ENCODE data around the gene PABPN1L. TPM values are rescaled to one million over a fixed set of nuclear protein-coding genes. Genes with fewer than 3 reads are reported as not detected.
"Not testable (repeated sequence)": the region's sequence is repeated elsewhere in the genome, so short reads cannot be mapped to it uniquely, and the experiment has no call there.

The PABPN1L gene
- total and polyA plus RNA-seq, 4 experiments from 2014 or later, result not detected

DNA sequence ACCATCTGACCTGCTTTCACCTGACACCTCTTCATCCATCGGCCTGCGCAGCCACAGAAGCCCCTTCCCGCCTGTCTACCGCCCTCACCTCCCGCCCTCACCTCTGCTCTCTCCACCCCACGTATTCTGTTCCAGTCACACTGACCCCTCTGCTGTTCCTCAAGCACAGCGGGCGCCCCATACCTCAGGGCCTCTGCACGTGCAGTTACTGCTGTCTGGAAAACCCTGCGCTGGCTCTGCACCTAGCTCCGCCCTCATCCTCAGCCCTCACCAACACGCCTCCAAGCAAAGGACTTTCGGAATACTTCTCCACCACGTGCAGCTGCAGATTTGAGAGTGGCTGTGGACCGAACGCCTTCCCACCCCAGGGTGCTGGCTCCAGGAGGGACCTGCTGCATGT is 24.6 kb upstream of the PABPN1L start:
- H3K9me3 Mint-ChIP-seq, result no peaks in the 10 kb centered on the region
- no peaks in the 10 kb centered on the region for H3K27me3 ChIP-seq (ENCODE audit: insufficient read depth, low read length)
- no peak overlapping the region for H3K27ac ChIP-seq (ENCODE audit: low read depth, low read length)
- no peak overlapping the region for H3K4me3 Mint-ChIP-seq
- intact Hi-C loops (cut with micrococcal nuclease), result no loop called here
- H3K9me3 ChIP-seq (ENCODE audit: control insufficient read depth in 1 of 2, low read length in 2 of 2), result no peaks in the 10 kb centered on the region
- ChIA-PET POLR2A (ENCODE audit: partially characterized antibody) (no interaction called here), CTCF (ENCODE audit: partially characterized antibody) (no interaction called here)
- no peak overlapping the region for H3K4me3 ChIP-seq (ENCODE audit: low read length in 2 of 2)
- H3K36me3 Mint-ChIP-seq, result no peaks in the 10 kb centered on the region
- no peaks in the 10 kb centered on the region for H3K36me3 ChIP-seq (ENCODE audit: insufficient read depth, low read length)
- no peak overlapping the region for H3K27ac Mint-ChIP-seq
- no peak for DNase-seq
- no peaks in the 10 kb centered on the region for H3K27me3 Mint-ChIP-seq
- H3K4me1 Mint-ChIP-seq, result no peaks in the 10 kb centered on the region
- H3K4me1 ChIP-seq (ENCODE audit: insufficient read depth, low read length), result no peaks in the 10 kb centered on the region

DNA sequence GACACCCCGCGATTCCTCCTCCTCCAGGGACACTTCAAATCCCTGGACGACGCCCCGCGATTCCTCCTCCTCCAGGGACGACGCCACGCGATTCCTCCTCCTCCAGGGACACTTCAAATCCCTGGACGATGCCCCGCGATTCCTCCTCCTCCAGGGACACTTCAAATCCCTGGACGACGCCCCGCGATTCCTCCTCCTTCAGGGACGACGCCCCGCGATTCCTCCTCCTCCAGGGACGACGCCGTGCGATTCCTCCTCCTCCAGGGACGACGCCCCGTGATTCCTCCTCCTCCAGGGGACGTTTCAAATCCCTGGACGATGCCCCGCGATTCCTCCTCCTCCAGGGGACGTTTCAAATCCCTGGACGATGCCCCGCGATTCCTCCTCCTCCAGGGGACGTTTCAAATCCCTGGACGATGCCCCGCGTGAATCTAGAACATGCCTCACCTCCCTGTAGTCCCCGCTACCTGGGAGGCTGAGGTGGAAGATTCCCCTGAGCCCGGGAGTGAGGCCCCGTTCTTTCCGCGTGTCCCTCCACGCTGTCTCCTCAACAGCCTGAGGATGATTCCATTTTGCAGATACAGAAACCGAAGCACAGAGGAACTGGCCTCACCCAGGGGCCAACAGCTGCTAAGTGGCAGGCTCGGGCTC is 23.4 kb upstream of the PABPN1L start:
- H3K27ac Mint-ChIP-seq, result not testable (repeated sequence)

DNA sequence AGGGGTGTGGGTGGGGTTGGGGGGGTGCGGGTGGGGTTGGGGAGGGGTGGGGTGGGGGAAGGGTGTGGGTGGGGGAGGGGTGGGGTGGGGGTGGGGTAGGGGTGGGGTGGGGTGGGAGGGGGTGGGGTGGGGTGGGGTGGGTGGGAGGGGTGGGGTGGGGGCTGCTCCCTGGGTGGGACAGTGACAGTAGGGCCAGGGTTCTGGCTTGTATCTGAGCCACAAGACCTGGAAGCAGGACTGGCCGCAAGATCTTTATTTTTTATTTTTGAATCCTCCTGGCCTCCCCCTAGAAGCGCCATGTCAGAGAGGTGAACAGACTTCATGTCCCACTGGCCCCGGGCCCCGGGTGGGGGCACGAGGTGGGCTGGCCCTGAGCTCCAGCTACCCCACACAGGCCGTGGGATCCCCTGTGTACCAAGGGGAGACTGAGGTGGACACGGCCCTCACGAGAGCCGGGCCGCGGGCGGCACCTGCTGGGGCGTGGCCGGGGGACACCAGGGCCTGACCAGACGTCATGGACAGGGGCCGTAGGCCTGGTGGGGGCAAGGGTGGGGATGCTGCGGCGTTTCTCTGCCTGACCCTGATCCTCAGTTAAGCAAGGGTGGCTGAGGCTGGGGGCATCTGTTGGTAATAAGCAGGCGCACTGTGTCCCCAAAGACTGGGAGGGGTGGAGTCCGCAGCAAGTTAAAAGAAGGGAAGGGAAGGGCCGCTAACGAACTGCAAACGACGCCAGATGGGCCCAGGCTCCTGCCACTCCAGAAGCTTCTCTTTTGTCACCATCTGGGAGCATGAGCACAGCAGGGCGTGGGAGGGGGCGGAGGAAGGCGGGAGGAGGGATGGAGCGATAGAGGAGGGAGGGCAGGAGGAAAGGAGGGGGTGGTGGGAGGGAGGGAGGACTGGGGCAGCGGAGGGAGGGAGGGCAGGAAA is 22.3 kb upstream of the PABPN1L start:
- Histone ChIP-seq H3K27ac (ENCODE audit: low read depth, low read length) (no peak overlapping the region), H3K36me3 (ENCODE audit: insufficient read depth, low read length) (no peaks in the 10 kb centered on the region), H3K27me3 (ENCODE audit: insufficient read depth, low read length) (no peaks in the 10 kb centered on the region), H3K4me3 (ENCODE audit: low read length in 2 of 2) (no peak overlapping the region), H3K4me1 (ENCODE audit: insufficient read depth, low read length) (no peaks in the 10 kb centered on the region), H3K9me3 (ENCODE audit: control insufficient read depth in 1 of 2, low read length in 2 of 2) (no peaks in the 10 kb centered on the region)
- no peak for DNase-seq
- POLR2A ChIA-PET (ENCODE audit: partially characterized antibody), result no interaction called here
- CTCF ChIA-PET (ENCODE audit: partially characterized antibody), result no interaction called here
- H3K27ac Mint-ChIP-seq, result no peak overlapping the region
- no peak overlapping the region for H3K4me3 Mint-ChIP-seq
- intact Hi-C loops (cut with micrococcal nuclease), result no loop called here
- H3K4me1 Mint-ChIP-seq, result no peaks in the 10 kb centered on the region
- no peaks in the 10 kb centered on the region for H3K27me3 Mint-ChIP-seq
- no peaks in the 10 kb centered on the region for H3K36me3 Mint-ChIP-seq
- no peaks in the 10 kb centered on the region for H3K9me3 Mint-ChIP-seq

More for the DNA sequence above, 23.4 kb upstream of the PABPN1L start:
- H3K36me3 Mint-ChIP-seq; H3K36me3 ChIP-seq (ENCODE audit: insufficient read depth, low read length); H3K27ac ChIP-seq (ENCODE audit: low read depth, low read length); intact Hi-C loops (cut with micrococcal nuclease); H3K4me3 ChIP-seq (ENCODE audit: low read length in 2 of 2); H3K4me1 ChIP-seq (ENCODE audit: insufficient read depth, low read length); CTCF ChIA-PET (ENCODE audit: partially characterized antibody); H3K4me3 Mint-ChIP-seq; DNase-seq; H3K27me3 Mint-ChIP-seq; POLR2A ChIA-PET (ENCODE audit: partially characterized antibody); H3K9me3 Mint-ChIP-seq; H3K9me3 ChIP-seq (ENCODE audit: control insufficient read depth in 1 of 2, low read length in 2 of 2); H3K27me3 ChIP-seq (ENCODE audit: insufficient read depth, low read length); H3K4me1 Mint-ChIP-seq: not testable (repeated sequence)

DNA sequence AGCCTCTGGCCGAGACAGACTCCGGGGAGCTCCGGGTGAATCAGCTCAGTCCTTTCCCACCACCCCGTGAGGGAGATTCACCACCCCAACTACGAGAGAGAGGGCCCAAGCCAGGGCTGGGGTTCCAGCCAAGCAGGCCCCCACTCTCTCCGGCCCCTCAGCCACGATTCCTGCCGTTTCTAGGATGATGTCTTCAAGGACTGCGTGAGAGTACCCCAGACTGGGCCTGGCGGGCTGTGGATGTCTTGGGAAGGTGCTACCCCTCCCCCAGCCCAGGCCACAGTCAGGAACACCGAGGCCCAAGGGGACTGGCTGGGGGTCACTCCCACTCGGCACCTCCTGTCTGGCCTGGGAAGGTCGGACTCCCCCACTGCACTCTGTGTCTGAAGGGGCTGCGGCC is 21.6 kb upstream of the PABPN1L start:
- no peak for DNase-seq
- Mint-ChIP-seq H3K4me3 (no peak overlapping the region), H3K9me3 (no peaks in the 10 kb centered on the region), H3K4me1 (no peaks in the 10 kb centered on the region), H3K27me3 (no peaks in the 10 kb centered on the region), H3K27ac (no peak overlapping the region), H3K36me3 (no peaks in the 10 kb centered on the region)
- Histone ChIP-seq H3K27me3 (ENCODE audit: insufficient read depth, low read length) (no peaks in the 10 kb centered on the region), H3K36me3 (ENCODE audit: insufficient read depth, low read length) (no peaks in the 10 kb centered on the region), H3K4me3 (ENCODE audit: low read length in 2 of 2) (no peak overlapping the region), H3K27ac (ENCODE audit: low read depth, low read length) (no peak overlapping the region), H3K9me3 (ENCODE audit: control insufficient read depth in 1 of 2, low read length in 2 of 2) (no peaks in the 10 kb centered on the region), H3K4me1 (ENCODE audit: insufficient read depth, low read length) (no peaks in the 10 kb centered on the region)
- CTCF ChIA-PET (ENCODE audit: partially characterized antibody), result no interaction called here
- POLR2A ChIA-PET (ENCODE audit: partially characterized antibody), result no interaction called here
- intact Hi-C loops (cut with micrococcal nuclease), result no loop called here

DNA sequence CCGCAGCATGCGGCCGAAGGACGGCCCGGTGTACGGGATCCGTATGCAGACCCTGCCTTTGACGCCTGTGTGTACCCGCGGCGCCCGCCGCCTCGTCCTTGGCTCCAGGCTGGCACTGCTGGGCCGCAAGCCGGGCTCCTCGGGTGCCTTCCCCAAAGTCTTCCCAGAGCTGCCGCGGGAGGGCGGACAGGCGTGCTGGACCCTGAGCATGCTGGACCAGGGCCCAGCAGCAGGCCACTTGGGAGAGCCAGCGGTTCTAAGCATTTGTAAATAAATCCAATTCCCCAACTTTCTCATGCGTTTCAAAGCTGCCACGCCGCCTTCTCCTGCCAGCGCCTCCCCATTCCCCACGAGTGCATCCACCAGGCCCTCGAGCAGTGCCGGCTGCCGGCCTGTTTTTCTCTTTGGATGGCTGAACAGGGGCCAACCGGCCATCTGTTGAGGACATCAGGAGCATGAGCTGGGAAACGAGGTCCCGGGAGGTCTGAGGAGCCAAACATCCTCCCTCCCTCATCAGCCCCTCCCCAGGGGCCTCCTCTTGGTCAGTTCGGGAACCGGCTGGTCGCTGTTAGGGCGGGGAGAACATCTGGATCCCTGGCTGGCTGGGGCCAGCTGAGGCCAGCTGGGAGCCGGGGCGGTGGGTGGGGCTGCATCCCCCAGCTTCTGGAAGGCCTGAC is 20.5 kb upstream of the PABPN1L start:
- H3K4me1 Mint-ChIP-seq, result peaks cover 2 to 6% (median 4%) of the 10 kb centered on the region in 4 donors
- H3K4me3 Mint-ChIP-seq, result no peak overlapping the region
- POLR2A ChIA-PET (ENCODE audit: partially characterized antibody), result no interaction called here
- Histone ChIP-seq H3K9me3 (ENCODE audit: control insufficient read depth in 1 of 2, low read length in 2 of 2) (no peaks in the 10 kb centered on the region), H3K4me3 (ENCODE audit: low read length in 2 of 2) (no peak overlapping the region), H3K36me3 (ENCODE audit: insufficient read depth, low read length) (no peaks in the 10 kb centered on the region), H3K4me1 (ENCODE audit: insufficient read depth, low read length) (no peaks in the 10 kb centered on the region), H3K27me3 (ENCODE audit: insufficient read depth, low read length) (no peaks in the 10 kb centered on the region), H3K27ac (ENCODE audit: low read depth, low read length) (no peak overlapping the region)
- CTCF ChIA-PET (ENCODE audit: partially characterized antibody), result no interaction called here
- intact Hi-C loops (cut with micrococcal nuclease), result no loop called here
- no peaks in the 10 kb centered on the region for H3K27me3 Mint-ChIP-seq
- H3K27ac Mint-ChIP-seq, result no peak overlapping the region
- H3K36me3 Mint-ChIP-seq, result no peaks in the 10 kb centered on the region
- DNase-seq, result no peak
- H3K9me3 Mint-ChIP-seq, result peaks cover 0 to 1% (median 0%) of the 10 kb centered on the region in 8 donors

DNA sequence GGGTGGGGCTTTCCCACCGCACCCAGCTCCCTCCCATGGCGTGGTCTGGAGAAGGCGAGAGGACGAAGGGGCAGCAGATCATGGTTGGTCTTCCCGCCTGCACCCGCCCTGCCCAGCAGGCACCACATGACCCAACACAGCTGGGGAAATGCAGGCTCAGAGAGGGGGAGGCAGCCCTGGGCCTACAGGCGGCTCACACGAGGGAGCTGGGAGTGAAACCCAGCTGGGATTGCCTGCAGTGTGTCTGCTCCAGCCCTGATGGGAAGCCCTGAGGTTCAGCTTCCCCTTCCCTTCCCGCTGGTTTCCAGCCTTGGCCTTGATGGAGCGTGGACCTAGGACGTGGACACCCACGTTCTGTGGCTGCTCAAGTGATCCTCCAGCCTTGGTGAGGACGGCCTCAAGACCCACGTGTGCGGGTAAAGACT is 20.0 kb upstream of the PABPN1L start:
- ChIA-PET POLR2A (ENCODE audit: partially characterized antibody) (no interaction called here), CTCF (ENCODE audit: partially characterized antibody) (no interaction called here)
- peaks cover 2 to 6% (median 4%) of the 10 kb centered on the region in 4 donors for H3K4me1 Mint-ChIP-seq
- peaks cover 0 to 1% (median 0%) of the 10 kb centered on the region in 8 donors for H3K9me3 Mint-ChIP-seq
- no peaks in the 10 kb centered on the region for H3K36me3 Mint-ChIP-seq
- no peak overlapping the region for H3K4me3 Mint-ChIP-seq
- H3K4me1 ChIP-seq (ENCODE audit: insufficient read depth, low read length), result no peaks in the 10 kb centered on the region
- no peaks in the 10 kb centered on the region for H3K36me3 ChIP-seq (ENCODE audit: insufficient read depth, low read length)
- no peak for DNase-seq
- H3K27me3 Mint-ChIP-seq, result no peaks in the 10 kb centered on the region
- no peaks in the 10 kb centered on the region for H3K27me3 ChIP-seq (ENCODE audit: insufficient read depth, low read length)
- no peak overlapping the region for H3K27ac Mint-ChIP-seq
- no peaks in the 10 kb centered on the region for H3K9me3 ChIP-seq (ENCODE audit: control insufficient read depth in 1 of 2, low read length in 2 of 2)
- intact Hi-C loops (cut with micrococcal nuclease), result no loop called here
- no peak overlapping the region for H3K27ac ChIP-seq (ENCODE audit: low read depth, low read length)
- no peak overlapping the region for H3K4me3 ChIP-seq (ENCODE audit: low read length in 2 of 2)

DNA sequence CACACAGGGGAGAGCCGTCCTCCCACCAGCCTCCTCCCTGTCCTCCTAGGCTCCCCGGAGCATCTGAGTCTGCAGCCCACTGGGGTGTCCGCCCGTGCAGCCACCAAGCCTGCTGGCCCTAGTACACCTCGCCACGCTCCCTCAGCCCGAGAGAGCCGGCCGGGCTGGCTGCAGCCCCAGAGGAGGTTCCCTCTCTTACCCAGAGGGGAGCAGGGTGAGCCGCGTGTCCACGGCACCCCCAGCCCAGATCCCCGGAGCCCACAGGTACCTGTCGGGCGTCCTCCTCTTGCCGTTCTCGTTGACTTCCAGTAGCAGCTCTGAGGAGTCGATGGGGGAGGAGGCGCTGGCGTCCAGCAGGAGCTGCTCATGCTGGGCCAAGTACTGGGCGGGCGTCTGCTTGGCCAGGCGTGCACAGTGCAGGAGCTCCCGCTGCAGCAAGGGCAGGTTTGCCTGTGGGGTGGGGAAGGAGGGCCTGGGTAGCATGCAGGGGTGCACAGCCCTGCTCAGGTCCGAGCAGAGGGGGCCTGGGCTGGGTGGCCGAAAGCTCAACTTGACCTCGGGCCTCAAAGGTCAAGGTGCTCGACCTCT is 19.3 kb upstream of the PABPN1L start:
- intact Hi-C loops (cut with micrococcal nuclease), result no loop called here
- no peaks in the 10 kb centered on the region for H3K4me1 ChIP-seq (ENCODE audit: insufficient read depth, low read length)
- H3K27ac Mint-ChIP-seq, result no peak overlapping the region
- DNase-seq, result no peak
- H3K27me3 ChIP-seq (ENCODE audit: insufficient read depth, low read length), result no peaks in the 10 kb centered on the region
- no peaks in the 10 kb centered on the region for H3K36me3 Mint-ChIP-seq
- H3K36me3 ChIP-seq (ENCODE audit: insufficient read depth, low read length), result no peaks in the 10 kb centered on the region
- no peaks in the 10 kb centered on the region for H3K27me3 Mint-ChIP-seq
- peaks cover 0 to 1% (median 0%) of the 10 kb centered on the region in 8 donors for H3K9me3 Mint-ChIP-seq
- POLR2A ChIA-PET (ENCODE audit: partially characterized antibody), result no interaction called here
- H3K4me3 Mint-ChIP-seq, result no peak overlapping the region
- no peak overlapping the region for H3K4me3 ChIP-seq (ENCODE audit: low read length in 2 of 2)
- CTCF ChIA-PET (ENCODE audit: partially characterized antibody), result no interaction called here
- H3K9me3 ChIP-seq (ENCODE audit: control insufficient read depth in 1 of 2, low read length in 2 of 2), result no peaks in the 10 kb centered on the region
- no peak overlapping the region for H3K27ac ChIP-seq (ENCODE audit: low read depth, low read length)
- H3K4me1 Mint-ChIP-seq, result peaks cover 2 to 6% (median 4%) of the 10 kb centered on the region in 4 donors

Measured in CD4-positive, alpha-beta memory T cell (primary cell).